ENCODE results near the gene DSCAM.

GRCh38 chr21:40634141-40634540 lies 212.8 kb downstream of the DSCAM start:
- TF ChIP-seq EZH2phosphoT487 (IDR thresholded peaks at IDR 0.05; ENCODE audit: insufficient read depth, low read depth) (no peak), EZH2 (IDR thresholded peaks at IDR 0.05; ENCODE audit: insufficient read depth, poor library complexity, severe bottlenecking) (no peak)
